Activated T-helper 1 cell treated with Interleukin-2 at 50 U/mL for 16 hours (primary cell): ENCODE results near the gene SPIN3.
"Not testable (repeated sequence)": the region's sequence is repeated elsewhere in the genome, so short reads cannot be mapped to it uniquely, and the experiment has no call there.

Experiments
- DNase-seq: peaks from one replicate; pipeline ENCODE4 v3.0.0-alpha.2; 2020; ENCODE audit warnings: low read depth

The SPIN3 gene

DNA sequence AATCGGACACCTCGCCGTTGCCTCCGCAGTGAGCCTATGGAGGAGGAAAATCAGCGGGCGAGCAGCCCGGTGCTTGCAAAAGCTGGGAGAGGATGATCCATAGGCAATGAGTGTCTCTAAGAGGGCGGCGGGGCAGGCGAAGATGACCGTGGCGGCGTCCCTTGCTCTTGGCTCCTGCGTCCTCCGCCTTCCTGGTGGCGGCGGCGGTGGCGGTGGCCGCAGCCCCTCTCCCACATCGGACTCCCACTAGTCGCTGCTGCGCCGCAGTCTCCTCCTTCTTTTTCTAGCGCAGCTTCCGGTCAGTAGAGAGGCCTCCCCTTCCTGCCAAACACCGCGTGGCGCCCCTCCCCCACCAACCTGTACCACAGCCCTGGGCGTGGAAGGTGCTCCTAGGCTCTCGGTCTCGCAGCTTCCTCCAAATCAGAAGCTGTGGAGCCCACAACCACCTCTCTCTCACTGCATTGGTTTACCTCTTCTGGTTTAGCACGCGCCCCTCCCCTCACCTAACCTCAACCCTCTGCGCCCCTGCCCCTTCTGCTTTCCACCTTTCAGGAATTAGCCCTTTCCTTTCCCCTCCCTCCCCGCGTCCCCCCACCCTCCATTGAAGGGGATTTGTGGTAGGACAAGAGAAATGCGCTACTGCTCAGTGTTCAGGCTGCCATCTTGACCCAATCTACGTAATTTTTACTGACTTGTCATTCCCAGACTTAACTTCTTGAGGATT lies at the start of gene SPIN3:
TSS of gene SPIN3 (minus strand) at position 271 of the 724 bp plus-strand sequence. CDS start 594 bp downstream, outside the sequence.
- peak; percentile 41 for DNase-seq

DNA sequence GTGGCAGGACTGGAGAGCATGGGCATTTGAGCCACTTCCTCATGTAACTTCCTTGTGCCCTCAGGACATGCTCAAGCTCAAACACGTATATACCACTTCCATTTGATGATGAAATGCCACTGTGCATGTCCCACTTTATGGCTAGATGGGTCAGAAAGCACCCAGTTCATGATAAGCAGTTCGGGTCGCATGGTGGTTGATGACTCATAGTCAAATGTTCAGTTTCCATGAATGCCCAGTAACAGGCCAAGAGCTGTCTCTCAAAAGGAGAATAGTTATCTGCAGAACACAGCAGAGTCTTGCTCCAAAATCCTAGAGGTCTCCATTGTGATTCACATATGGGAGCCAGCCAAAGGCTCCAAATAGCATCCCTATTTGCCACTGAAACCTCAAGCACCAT lies 48.9 kb upstream of the SPIN3 start:
- no peak for DNase-seq

DNA sequence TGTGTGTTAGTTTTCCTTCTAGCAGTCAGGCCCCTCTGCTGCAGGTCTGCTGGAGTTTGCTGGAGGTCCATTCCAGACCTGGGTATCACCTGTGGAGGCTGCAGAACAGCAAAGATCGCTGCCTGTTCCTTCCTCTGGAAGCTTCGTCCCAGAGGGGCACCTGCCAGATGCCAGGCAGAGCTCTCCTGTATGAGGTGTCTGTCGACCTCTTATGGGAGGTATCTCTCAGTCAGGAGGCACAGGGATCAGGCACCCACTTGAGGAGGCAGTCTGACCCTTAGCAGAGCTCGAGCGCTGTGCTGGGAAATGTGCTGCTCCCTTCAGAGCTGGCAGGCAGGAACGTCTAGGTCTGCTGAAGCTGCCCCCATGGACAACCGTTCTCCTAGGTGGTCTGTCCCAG lies 41.9 kb upstream of the SPIN3 start:
- DNase-seq, result not testable (repeated sequence)

DNA sequence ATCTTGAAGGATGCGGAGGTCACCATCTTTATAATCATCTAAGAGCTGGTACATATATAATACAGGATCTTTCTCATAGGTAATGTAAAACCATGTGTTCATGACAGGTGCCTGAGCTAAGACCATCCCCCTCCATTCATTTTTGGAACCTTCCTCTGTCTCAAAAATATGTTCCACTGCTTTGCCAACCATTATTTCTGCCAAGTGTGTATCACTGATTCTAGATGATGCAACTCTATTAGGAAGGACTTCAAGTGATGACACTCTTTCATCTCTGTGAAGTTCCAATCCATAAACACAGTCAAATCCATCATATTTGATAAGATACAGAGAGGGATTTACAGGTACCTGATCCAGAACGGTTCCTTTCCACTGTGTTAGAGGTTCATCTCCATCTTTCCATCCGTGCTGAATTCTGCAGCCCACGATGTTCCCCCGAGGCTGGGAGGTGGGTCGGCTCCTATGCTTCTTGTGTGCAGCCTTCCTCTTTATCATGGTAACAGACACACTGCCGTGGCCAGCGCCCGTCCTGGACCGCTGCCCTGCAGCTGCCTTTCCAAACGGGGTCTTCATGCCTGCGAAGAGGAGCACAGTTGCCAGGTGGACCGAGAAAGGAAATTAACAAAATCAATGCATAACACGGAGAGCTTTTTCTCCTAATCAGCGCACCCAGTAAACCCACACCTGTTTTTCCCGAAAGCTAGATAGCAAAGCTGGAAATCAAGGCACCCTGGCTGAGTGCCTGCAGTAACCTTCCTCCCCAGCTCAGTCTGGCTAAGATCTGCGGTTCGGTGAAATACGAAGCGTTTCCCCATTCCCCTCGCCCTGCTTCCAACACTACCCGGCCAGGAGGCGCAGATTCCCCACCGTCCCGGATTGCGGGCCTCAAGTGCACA lies 718 bp downstream of the SPIN3 start:
- no peak for DNase-seq

DNA sequence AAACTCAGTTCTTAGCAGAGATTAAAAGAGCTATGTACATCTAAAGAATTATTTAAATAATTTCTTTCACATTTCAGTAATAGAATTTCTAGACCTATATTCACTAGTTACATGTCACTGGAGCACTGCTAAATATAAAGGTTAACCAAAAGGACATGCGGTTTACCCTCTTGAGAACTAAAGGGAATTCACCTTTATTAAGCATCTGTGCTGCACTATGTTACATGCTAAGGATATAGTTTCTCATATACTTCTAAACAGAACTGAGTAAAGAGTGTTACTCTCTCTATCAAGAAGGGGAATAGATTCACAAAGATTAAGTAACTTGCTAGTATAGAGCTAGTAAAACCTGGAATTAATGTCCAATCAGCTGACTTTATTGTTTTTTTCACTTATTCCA lies 7.6 kb downstream of the SPIN3 start:
- no peak for DNase-seq

DNA sequence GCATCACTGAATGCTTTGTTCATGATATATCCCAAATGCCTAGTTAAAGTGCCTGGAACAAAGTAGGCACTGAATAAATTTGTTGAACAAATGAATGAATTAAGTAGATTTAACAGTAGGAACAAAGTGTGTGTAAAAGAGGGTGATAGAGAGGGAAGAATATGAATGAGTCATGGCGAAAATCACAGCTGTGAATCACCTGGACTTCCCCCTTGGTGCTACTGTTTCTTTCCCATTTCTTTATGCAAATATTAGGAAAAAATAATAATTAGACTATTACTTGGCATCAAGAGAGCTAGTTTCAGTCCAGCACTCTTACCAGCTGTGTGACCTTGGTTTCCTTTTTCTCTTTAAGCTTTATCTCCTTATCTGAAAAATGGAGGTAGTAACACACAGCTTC lies 9.2 kb downstream of the SPIN3 start:
- DNase-seq, result no peak

DNA sequence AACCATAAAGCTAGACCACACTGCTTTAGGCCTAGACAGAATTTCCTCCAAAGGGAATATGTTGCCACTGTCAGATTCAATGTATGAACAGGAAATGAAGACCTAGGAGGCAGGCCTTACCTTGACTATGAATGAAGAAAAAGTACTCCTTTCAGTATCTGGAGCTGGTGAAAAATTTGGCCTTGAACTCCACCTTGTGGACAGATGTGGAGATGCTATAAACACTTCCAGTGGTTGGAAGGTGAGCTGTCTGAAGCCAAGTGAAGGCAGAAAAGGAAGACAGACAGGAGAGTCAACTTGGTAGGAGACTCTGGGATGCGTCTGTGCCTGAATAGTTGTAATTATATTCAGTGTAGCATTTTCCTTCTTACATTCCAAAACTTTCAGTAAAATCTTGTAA lies 17.2 kb downstream of the SPIN3 start:
- peak; percentile 15 for DNase-seq

DNA sequence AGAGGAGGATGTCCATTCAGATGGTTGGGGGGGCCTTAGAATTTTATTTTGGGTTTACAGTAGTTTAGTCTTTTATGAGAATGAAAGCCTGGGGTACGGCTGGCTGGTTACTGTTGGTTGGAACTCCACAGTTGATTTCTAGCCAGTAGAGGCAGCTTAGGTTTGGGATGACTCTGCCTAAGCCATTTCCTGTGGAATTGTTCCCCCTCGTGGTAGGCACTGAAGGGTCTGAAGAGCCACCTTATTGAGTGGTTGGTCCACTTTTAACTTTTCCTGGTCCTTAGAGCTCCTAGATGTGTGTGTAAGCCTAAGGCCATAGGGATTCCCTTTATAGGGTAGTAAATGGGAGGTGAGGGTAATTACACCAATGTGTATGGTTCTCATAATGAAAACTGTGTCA lies 19.7 kb downstream of the SPIN3 start:
- DNase-seq, result no peak

DNA sequence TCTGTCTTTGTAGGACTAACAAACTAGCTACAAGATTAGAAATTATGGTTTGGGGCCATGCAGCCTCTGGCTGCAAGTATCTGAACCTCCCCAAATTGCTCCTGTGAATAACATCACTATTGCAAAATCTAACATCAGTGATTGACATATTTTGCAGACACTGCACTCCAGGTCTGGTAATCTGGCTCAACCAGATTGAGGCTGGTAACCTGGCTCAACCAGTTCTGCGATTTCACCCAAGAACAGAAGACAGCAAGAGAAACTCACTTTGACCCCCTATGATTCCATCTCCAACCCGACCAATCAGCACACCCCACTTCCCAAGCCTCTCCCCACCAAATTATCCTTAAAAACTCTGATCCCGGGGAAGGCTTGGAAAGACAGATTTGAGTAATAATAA lies 20.9 kb downstream of the SPIN3 start:
- DNase-seq, result no peak

DNA sequence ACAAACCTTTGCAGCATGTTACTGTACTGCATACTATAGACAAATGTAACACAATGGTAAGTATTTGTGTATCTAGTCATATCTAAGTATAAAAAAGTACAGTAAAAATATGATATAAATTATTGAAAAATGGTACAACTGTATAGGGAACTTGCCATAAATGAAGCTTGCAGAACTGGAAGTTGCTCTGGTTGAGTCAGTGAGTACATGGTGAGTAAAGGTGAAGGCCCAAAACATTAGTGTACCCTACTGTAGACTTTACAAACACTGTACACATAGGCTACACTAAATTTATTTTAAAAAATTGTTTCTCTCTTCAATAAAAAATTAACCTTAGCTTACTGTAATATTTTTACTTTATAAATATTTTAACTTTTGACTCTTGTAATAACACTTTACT lies 25.8 kb downstream of the SPIN3 start:
- DNase-seq, result no peak

DNA sequence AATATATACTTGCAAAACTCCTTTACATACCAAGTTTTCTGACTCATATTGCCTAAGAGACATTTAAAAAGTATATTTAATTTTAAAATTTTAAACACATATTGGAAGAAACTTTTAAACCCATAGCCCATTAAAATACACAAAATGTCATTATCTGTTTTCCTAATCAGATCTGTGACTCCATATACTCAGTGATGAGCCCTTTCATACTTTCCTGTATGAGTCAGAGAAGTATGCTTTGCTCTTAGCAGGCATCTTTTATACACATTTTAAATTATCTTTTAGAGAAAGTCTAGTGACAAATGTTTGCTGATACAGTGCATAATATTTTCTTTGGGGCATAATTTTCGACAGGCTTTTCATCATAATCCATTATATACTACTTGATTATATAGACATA lies 26.4 kb downstream of the SPIN3 start:
- no peak for DNase-seq

DNA sequence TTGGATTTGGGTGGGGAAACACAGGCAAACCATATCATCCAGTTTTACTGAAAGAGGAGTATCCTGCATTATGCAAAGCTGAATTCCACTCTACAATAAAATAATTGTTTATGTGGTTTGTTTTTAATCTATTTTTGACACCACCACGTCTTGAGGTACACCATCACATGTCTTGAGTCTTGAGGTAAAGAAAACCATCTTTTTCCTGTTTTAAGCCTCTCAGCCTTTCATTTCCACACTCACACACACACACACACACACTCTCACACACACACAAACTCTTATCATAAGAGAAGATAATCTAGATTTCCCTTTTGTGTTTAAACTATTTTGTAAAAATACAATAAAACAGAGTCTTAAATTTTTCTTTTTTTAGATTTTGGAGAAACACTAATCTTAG lies 32.0 kb downstream of the SPIN3 start:
- DNase-seq, result no peak

DNA sequence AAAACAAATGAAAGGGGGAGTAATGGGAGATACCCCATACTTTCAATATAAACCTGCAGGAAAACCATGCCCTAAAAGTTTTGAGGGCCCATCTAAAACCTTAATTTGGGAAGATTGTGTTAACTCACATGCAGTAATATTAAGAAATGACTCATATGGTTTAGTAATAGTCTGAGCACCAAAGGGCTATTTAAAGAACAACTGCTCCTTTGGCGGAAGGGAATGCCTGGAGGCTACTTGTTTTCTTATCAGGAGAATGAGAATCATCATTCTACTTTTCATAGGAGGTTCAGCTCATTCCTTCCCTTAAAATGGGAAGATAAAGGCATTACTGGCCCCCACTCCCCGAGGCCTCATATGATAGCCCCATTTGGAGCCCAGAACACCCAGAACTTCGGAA lies 47.6 kb downstream of the SPIN3 start:
- no peak for DNase-seq

DNA sequence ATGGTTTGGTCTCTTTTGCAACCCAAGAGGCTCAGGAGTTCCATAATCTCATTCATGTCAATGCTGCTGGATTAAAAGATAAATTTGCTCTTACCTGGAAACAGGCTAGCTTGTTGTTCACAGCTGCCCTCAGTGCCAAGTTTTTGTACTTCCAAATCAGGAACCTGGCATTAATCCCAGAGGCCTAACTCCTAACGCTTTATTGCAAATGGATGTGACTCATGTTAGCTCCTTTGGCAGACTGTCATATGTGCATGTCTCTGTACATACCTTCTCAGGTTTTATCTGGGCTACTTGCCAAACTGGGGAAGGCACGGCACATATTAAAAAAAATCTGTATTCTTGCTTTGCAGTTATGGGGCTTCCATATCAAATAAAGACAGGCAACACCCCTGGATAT lies 49.1 kb downstream of the SPIN3 start:
- DNase-seq, result not testable (repeated sequence)

DNA sequence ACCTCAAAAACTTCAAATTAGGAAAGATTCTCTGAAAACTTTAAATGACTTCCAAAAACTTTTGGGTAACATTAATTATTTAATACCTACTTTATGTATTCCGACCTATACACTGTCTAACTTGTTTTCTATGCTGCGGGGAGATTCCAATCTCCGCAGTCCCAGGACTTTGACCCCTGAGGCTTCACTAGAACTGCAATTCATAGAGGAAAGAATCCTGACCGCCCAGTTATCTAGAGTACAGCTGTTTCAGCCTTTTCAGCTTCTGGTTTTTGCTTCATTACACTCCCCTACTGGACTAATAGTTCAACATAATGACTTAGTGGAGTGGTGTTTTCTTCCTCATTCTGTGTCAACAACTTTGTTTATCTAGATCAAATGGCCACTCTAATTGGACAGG lies 50.1 kb downstream of the SPIN3 start:
- not testable (repeated sequence) for DNase-seq

DNA sequence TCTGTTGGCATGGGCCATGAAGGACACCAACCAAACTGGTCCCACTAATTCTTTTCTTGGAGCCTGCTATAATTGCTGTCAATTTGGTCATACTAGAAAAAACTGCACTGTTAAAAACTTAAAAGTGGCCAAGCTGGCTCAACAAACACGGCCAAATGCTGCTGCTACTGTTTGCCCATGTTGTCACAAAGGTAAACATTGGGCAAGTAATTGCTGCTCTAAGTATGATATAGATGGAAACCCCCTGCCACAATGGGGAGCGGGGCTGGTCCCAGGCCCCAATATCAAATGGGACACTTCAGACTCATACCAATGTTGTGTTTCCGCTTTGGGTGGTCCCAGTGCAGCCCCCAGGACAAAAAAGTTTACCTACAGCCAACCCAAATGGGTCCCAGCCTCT lies 52.1 kb downstream of the SPIN3 start:
- DNase-seq, result no peak
